ENCODE measurements around the gene TMEM26. TPM values are rescaled to one million over a fixed set of nuclear protein-coding genes. Genes with fewer than 3 reads are reported as not detected.

TMEM26 gene
- total and polyA plus RNA-seq, 2 of the 13 experiments (the other 11 are each of a cell fraction or from before 2014, with no cell fraction given), result not detected

DNA sequence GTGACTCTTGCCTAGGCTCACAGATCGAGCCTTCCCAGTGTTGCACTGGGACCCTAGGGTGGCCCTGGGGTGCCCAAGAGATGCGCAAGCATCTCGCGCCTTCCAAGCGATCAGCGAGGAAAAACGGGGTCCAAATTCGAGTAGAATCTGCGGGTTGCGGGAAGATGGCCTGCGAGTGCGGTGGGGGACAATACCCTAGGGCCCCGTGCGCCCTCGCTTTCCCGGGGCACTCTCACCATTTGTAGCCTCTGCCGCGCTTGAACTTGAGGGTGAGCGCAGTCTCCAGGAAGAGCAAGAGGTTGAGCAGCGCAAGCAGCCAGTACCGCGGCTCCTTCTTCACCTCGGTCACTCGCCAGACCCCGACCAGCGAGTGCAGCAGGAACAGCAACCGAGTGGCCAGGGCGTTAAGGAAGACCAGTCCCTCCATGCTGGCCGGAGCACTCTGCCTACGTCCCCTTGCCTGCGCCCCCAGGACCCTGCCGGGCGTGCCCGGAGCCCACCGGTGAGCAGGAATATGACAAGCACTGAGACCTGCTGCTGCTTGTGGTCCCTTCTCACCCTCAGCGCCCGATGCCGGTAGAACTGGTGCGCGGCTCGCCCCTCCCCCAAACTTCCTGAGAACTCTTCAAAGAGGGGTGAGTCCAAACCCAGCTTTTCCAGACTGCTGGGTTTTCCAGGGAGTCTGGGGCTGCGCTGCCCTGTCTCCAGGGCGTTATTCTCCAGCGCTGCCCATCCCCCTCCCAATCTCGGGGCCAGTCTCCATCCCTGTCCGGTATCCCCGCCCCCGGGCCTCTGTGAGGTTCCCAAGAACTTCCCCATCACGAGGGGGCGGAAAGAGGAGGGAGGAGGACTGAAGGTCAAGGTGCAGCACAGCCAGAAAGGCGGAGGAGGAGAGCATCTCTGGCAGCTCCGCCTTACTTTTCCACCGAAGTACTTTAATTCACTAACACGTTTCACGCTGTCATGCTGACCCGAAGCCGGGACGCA, at the start of gene TMEM26 (continued):
- TF ChIP-seq, protein P1, sequence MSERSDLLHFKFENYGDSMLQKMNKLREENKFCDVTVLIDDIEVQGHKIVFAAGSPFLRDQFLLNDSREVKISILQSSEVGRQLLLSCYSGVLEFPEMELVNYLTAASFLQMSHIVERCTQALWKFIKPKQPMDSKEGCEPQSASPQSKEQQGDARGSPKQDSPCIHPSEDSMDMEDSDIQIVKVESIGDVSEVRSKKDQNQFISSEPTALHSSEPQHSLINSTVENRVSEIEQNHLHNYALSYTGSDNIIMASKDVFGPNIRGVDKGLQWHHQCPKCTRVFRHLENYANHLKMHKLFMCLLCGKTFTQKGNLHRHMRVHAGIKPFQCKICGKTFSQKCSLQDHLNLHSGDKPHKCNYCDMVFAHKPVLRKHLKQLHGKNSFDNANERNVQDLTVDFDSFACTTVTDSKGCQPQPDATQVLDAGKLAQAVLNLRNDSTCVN (CRISPR knock-in tag; IDR thresholded peaks at IDR 0.05; ENCODE audit: borderline replicate concordance), result no peak
- TF ChIP-seq AGO2 (optimal IDR thresholded peaks at IDR 0.05; ENCODE audit: low read depth, low read length), result no peak
- no peak for TF ChIP-seq ZNF75D (CRISPR knock-in tag; IDR thresholded peaks at IDR 0.05; ENCODE audit: borderline replicate concordance)
- no peak for TF ChIP-seq ZKSCAN5 (CRISPR knock-in tag; IDR thresholded peaks at IDR 0.05)

DNA sequence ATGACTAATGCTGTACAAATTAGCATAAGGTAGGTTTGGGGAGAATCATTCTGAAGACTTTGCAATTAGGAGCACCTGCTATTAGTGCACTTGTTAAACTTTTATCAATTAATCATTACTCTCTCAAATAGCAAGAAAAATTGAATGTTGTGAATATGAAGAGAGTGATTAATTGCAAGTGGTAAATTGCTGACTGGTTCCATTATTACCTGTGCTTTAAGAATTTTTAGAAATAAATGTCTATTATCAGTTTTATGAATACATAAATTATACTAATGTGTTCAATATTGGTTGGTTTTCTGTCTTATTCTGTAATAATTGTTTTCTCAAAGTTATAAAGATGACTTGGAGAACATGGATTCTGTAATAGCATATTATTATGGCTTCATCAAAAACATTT, 47.3 kb upstream of the TMEM26 start:
- in situ Hi-C loops (cut with HindIII; ENCODE audit: extremely low pct_ligation_motif_present, low pct_unique_long_range_greater_than_20kb) (no loop called here), intact Hi-C loops (cut with micrococcal nuclease; ENCODE audit: unreplicated experiment) (no loop called here)
- H3K27me3 ChIP-seq (ENCODE audit: control insufficient read depth in 1 of 2, insufficient read depth in 2 of 2, low read length in 2 of 2), result no peaks in the 10 kb centered on the region
- FAIRE-seq, result no peak
- ChIA-PET POLR2A (no interaction called here), CTCF (ENCODE audit: low intra/inter-chr PET ratio, low total read pairs) (no interaction called here)
- H3K9ac ChIP-seq (ENCODE audit: insufficient read depth, low read depth, low read length), result no peak overlapping the region
- H3K4me3 ChIP-seq (replicated peaks in 1 of 3; ENCODE audit: insufficient read depth in 1 of 3, low read depth in 2 of 3, low read length in 3 of 3), result no peak overlapping the region
- no peaks in the 10 kb centered on the region for H3K4me1 ChIP-seq (ENCODE audit: insufficient read depth, low read length)
- H3K4me2 ChIP-seq (ENCODE audit: low read depth, low read length), result no peak overlapping the region
- no peaks in the 10 kb centered on the region for H3K79me2 ChIP-seq (ENCODE audit: insufficient read depth, low read length)
- ATAC-seq, result no peak
- H4K20me1 ChIP-seq (ENCODE audit: insufficient read depth, low read length), result no peaks in the 10 kb centered on the region
- no peak overlapping the region for H2AFZ ChIP-seq (ENCODE audit: low read length)
- no peak overlapping the region for H3K27ac ChIP-seq (ENCODE audit: extremely low read length, insufficient read depth, low read length)
- H3K9me3 ChIP-seq (ENCODE audit: low read length), result no peaks in the 10 kb centered on the region
- no TSS peak for BruUV-seq (replicated peaks)
- no peaks in the 10 kb centered on the region for H3K36me3 ChIP-seq (replicated peaks in 1 of 2; ENCODE audit: control insufficient read depth in 1 of 2, insufficient read depth in 2 of 2, low read length in 2 of 2)
- TF ChIP-seq, protein P2, sequence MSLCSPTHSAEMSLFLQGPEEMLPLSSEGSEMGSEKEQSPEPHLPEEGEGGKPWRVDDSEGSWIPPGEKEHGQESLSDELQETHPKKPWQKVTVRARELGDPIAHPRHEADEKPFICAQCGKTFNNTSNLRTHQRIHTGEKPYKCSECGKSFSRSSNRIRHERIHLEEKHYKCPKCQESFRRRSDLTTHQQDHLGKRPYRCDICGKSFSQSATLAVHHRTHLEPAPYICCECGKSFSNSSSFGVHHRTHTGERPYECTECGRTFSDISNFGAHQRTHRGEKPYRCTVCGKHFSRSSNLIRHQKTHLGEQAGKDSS (CRISPR knock-in tag; IDR thresholded peaks at IDR 0.05; ENCODE audit: borderline replicate concordance, low read depth), result no peak
- TF ChIP-seq MAFF (IDR thresholded peaks at IDR 0.05; ENCODE audit: low read depth, low read length) (peak; percentile 30; the same call in 1 of the 2 replicates), ATF7 (IDR thresholded peaks at IDR 0.05) (no peak), ATF7 (CRISPR knock-in tag; IDR thresholded peaks at IDR 0.05) (no peak), ZNF572 (CRISPR knock-in tag; IDR thresholded peaks at IDR 0.05) (no peak), MAFK (conservative IDR thresholded peaks at IDR 0.05 in 1 of 2, IDR thresholded peaks at IDR 0.05 in 1 of 2; ENCODE audit: low read length in 2 of 2) (peak in 1 of 2 experiments; percentile 51; a peak in 2 of 4 replicates)
- DNase-seq (ENCODE audit: low spot score), result no peak
